Heart left ventricle (tissue), 13 donors: ENCODE data around the gene SIL1.

Experiments
- POLR2A ChIP-seq, 2 donors: fragments of 450-650 bp; IDR thresholded peaks; one replicate each; pipeline ENCODE4 v1.6.1; 2017; ENCODE audit warnings: antibody characterized with exemption in 2 of 2, mild to moderate bottlenecking in 2 of 2, moderate library complexity in 2 of 2
- TF ChIP-seq, protein P1 (sequence below), 12 donors: fragments of 200-600 bp; sonication (generic) in 4 of 12; IDR thresholded peaks; one replicate each; pipeline versions ENCODE4 v1.5.0 to v1.8.0; 2018 to 2022; ENCODE audit warnings: antibody characterized with exemption in 12 of 12, mild to moderate bottlenecking in 5 of 12
- donor health status: ischemic (EF 13 %, LVEDD 7.1; RV severe dilation, severe dysfunction).
- donor health status: DM: no; HTN: yes; CAD: no.
- donor health status: DM: no; HTN: no; CAD: no.
- donor health status: ischemic (EF 25% LVEDD 6.9; RV normal size, moderate dysfunction).
- donor health status: ischemic (EF 25% LVEDD 5.7; RV mildly dilated, moderate dysfunction).
- donor health status: ischemic (EF 35%, LVEDD 5.7; RV mildly dilated, moderate dysfunction).
- donor health status: nonischemic (EF 11% LVEDD 7.7; RV severe dilation, severe dysfunction).
- donor health status: DM: yes; HTN: yes; CAD: no.
- donor health status: PGD.
- donor health status: ischemic (EF 29% LVEDD 5.4; RV normal size, mild dysfunction).
- donor health status: nonischemic (EF 23%, LVEDD 6.1; RV moderate dilation, normal function).

DNA sequence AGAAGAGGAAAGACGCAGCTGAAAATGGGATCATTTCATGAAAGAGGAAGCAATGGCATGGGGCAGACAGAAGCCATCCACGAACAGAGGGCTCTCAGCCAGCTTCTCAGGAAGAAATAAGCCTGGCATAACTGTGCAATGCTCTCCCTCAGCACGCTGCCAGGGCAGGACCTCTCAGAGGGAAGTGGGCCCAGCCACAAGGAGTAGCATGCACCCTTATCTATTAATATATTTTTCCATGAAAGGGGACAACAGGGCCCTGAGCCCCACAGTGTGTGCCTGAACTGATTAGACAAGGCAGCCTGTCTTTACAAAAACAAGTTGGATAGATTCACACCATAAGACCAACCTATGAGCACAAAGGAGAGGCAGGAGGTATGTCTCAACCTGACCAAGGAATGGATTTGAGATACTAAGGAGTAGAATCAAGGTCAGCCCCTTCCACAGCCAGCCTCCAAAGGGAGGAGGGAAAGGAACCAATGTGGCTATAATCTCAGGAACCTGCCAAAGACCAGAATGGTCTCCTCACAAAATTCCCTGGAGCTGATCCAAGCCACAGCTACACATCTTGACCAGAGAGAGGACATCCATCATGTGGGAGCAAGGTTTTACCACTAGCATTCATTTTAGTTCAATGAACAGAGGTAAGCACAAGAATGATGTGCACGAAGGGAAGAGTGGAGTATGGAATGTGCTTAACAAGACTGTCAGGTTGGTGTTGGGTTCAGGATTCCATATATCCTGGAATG, 154.8 kb downstream of the SIL1 start:
- TF ChIP-seq, protein P1, sequence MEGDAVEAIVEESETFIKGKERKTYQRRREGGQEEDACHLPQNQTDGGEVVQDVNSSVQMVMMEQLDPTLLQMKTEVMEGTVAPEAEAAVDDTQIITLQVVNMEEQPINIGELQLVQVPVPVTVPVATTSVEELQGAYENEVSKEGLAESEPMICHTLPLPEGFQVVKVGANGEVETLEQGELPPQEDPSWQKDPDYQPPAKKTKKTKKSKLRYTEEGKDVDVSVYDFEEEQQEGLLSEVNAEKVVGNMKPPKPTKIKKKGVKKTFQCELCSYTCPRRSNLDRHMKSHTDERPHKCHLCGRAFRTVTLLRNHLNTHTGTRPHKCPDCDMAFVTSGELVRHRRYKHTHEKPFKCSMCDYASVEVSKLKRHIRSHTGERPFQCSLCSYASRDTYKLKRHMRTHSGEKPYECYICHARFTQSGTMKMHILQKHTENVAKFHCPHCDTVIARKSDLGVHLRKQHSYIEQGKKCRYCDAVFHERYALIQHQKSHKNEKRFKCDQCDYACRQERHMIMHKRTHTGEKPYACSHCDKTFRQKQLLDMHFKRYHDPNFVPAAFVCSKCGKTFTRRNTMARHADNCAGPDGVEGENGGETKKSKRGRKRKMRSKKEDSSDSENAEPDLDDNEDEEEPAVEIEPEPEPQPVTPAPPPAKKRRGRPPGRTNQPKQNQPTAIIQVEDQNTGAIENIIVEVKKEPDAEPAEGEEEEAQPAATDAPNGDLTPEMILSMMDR (IDR thresholded peaks at IDR 0.05): no peak
- TF ChIP-seq POLR2A (IDR thresholded peaks at IDR 0.05): no peak
